ENCODE measurements around the gene ZIM2.

- TF ChIP-seq, protein P1, sequence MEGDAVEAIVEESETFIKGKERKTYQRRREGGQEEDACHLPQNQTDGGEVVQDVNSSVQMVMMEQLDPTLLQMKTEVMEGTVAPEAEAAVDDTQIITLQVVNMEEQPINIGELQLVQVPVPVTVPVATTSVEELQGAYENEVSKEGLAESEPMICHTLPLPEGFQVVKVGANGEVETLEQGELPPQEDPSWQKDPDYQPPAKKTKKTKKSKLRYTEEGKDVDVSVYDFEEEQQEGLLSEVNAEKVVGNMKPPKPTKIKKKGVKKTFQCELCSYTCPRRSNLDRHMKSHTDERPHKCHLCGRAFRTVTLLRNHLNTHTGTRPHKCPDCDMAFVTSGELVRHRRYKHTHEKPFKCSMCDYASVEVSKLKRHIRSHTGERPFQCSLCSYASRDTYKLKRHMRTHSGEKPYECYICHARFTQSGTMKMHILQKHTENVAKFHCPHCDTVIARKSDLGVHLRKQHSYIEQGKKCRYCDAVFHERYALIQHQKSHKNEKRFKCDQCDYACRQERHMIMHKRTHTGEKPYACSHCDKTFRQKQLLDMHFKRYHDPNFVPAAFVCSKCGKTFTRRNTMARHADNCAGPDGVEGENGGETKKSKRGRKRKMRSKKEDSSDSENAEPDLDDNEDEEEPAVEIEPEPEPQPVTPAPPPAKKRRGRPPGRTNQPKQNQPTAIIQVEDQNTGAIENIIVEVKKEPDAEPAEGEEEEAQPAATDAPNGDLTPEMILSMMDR (IDR thresholded peaks at IDR 0.05): no peak
- TF ChIP-seq POLR2A (IDR thresholded peaks at IDR 0.05): no peak
Measured at GRCh38 chr19:56858026-56858425, 17.5 kb upstream of the ZIM2 start.

Measured in adrenal gland (tissue), 5 donors.